ENCODE measurements around the gene GRIN1.

- no peak for TF ChIP-seq CTCF (IDR thresholded peaks at IDR 0.05; ENCODE audit: low read length)
- TF ChIP-seq EZH2 (IDR thresholded peaks at IDR 0.05; ENCODE audit: borderline replicate concordance, low read length) = no peak
These were observed 655 bp downstream of the GRIN1 start for GRCh38 chr9:137139468-137140150.

All from OCI-LY1 (cell line).